HepG2 (cell line): Measurements from ENCODE around the gene GAS2L1. TPM values are rescaled to one million over a fixed set of nuclear protein-coding genes. Genes with fewer than 3 reads are reported as not detected.

Experiments
- AGO1 ChIP-seq: fragments of 200-400 bp; formaldehyde crosslinking; IDR thresholded peaks from 2 replicates; pipeline ENCODE4 v1.6.1; 2017; ENCODE audit warnings: mild to moderate bottlenecking, low read depth, low read length, moderate library complexity; ENCODE audit not compliant: poor library complexity, severe bottlenecking
- FOSL2 ChIP-seq: sonication (generic); formaldehyde crosslinking; IDR thresholded peaks from 2 replicates; pipeline ENCODE4 v1.4.0; 2020; ENCODE audit warnings: missing genetic modification reagents
- FOXA3 ChIP-seq: IDR thresholded peaks from 2 replicates; pipeline ENCODE4 v1.6.1; 2016; ENCODE audit warnings: missing genetic modification reagents, missing compliant biosample characterization
- FOXM1 ChIP-seq: sonication (generic); formaldehyde crosslinking; IDR thresholded peaks from 2 replicates; pipeline ENCODE4 v1.5.0; 2020; ENCODE audit warnings: missing genetic modification reagents
- HNRNPLL ChIP-seq: fragments of 200-400 bp; formaldehyde crosslinking; IDR thresholded peaks from 2 replicates; pipeline ENCODE4 v1.6.1; 2017; ENCODE audit warnings: mild to moderate bottlenecking, low read depth, low read length; ENCODE audit not compliant: poor library complexity, severe bottlenecking
- KDM2A ChIP-seq: sonication (generic); formaldehyde crosslinking; IDR thresholded peaks from 2 replicates; pipeline ENCODE4 v1.4.0; 2020; ENCODE audit warnings: low read depth, missing genetic modification reagents, borderline replicate concordance
- KLF13 ChIP-seq: sonication (generic); formaldehyde crosslinking; IDR thresholded peaks from 2 replicates; pipeline ENCODE4 v1.4.0; 2020; ENCODE audit warnings: mild to moderate bottlenecking, missing genetic modification reagents
- MBD4 ChIP-seq: IDR thresholded peaks from 2 replicates; pipeline ENCODE4 v1.6.1; 2012; ENCODE audit warnings: low read length, inconsistent platforms, borderline replicate concordance
- MYNN ChIP-seq: sonication (generic); formaldehyde crosslinking; IDR thresholded peaks from 2 replicates; pipeline ENCODE4 v1.4.0; 2020; ENCODE audit warnings: mild to moderate bottlenecking, low read depth, missing genetic modification reagents
- POLR2AphosphoS2 ChIP-seq: IDR thresholded peaks from 2 replicates; pipeline ENCODE4 v1.6.1; 2011; ENCODE audit warnings: low read depth, low read length, improper control_type of control experiment
- PPARG ChIP-seq: conservative IDR thresholded peaks from 2 replicates; pipeline ENCODE4 v1.6.1; 2016; ENCODE audit warnings: missing biosample characterization, missing genetic modification reagents
- RAD51 ChIP-seq: fragments of 450-650 bp; IDR thresholded peaks from 2 replicates; pipeline ENCODE4 v1.6.1; 2016; ENCODE audit warnings: borderline replicate concordance
- RELA ChIP-seq: sonication (generic); formaldehyde crosslinking; IDR thresholded peaks from 2 replicates; pipeline ENCODE4 v1.4.0; 2020; ENCODE audit warnings: missing genetic modification reagents
- RFX1 ChIP-seq: fragments of 450-650 bp; IDR thresholded peaks from 2 replicates; pipeline ENCODE4 v1.6.1; 2017
- SSRP1 ChIP-seq: IDR thresholded peaks from 2 replicates; pipeline ENCODE4 v1.6.1; 2016; ENCODE audit warnings: control low read depth
- STAT5B ChIP-seq: sonication (generic); formaldehyde crosslinking; IDR thresholded peaks from 2 replicates; pipeline ENCODE4 v1.4.0; 2020; ENCODE audit warnings: missing genetic modification reagents
- TRIM24 ChIP-seq: sonication (generic); formaldehyde crosslinking; IDR thresholded peaks from 2 replicates; pipeline ENCODE4 v1.8.0; 2022; ENCODE audit warnings: mild to moderate bottlenecking, missing genetic modification reagents
- ZFP62 ChIP-seq: sonication (generic); formaldehyde crosslinking; IDR thresholded peaks from 2 replicates; pipeline ENCODE4 v1.4.0; 2020; ENCODE audit warnings: missing genetic modification reagents
- ZNF317 ChIP-seq: sonication (generic); formaldehyde crosslinking; IDR thresholded peaks from 2 replicates; pipeline ENCODE4 v1.5.0; 2020; ENCODE audit warnings: mild to moderate bottlenecking, missing genetic modification reagents
- ZNF343 ChIP-seq: sonication (generic); formaldehyde crosslinking; IDR thresholded peaks from 2 replicates; pipeline ENCODE4 v1.4.0; 2020; ENCODE audit warnings: mild to moderate bottlenecking, missing genetic modification reagents
- ZNF747 ChIP-seq: sonication (generic); formaldehyde crosslinking; IDR thresholded peaks from 2 replicates; pipeline ENCODE4 v1.8.1; 2023; ENCODE audit warnings: missing genetic modification reagents, mild to moderate bottlenecking, borderline replicate concordance
- ZNF891 ChIP-seq: sonication (generic); formaldehyde crosslinking; IDR thresholded peaks from 2 replicates; pipeline ENCODE4 v1.5.0; 2020; ENCODE audit warnings: mild to moderate bottlenecking, missing genetic modification reagents
- polyA plus RNA-seq, 8 experiments: library from polyadenylated mRNA; depleted of rRNA in 3 of 8; stranded (reverse) in 7 of 8; unstranded in 1 of 8; fragments of >200 nt; fragmentation: Illumina TruSeq in 4 of 8; extraction: Trizol in 4 of 8; gene quantifications; 2 replicates each; pipeline versions ENCODE4 v1.2.1 to v1.2.3, GENCODE V29; 2011 to 2016; ENCODE audit warnings: low read depth in 4 of 8, missing spikeins in 1 of 8, mixed read lengths in 1 of 8; ENCODE audit not compliant: insufficient read depth in 1 of 8
- total RNA-seq, 5 experiments: library from RNA; depleted of rRNA; stranded (reverse); fragments of >200 nt; fragmentation: Illumina TruSeq; extraction: Trizol; gene quantifications; 2 replicates each; pipeline ENCODE4 v1.2.3, GENCODE V29; 2016; ENCODE audit warnings: low read depth in 1 of 5
- TF ChIP-seq, protein P1 (sequence below): sonication (generic); formaldehyde crosslinking; IDR thresholded peaks from 2 replicates; pipeline ENCODE4 v1.4.0; 2020; ENCODE audit warnings: low read depth, mild to moderate bottlenecking, missing genetic modification reagents
- TF ChIP-seq, protein P2 (sequence below): sonication (generic); formaldehyde crosslinking; conservative IDR thresholded peaks from 2 replicates; pipeline ENCODE4 v1.8.0; 2022; ENCODE audit warnings: missing genetic modification reagents
- TF ChIP-seq, protein P3 (sequence below): sonication (generic); formaldehyde crosslinking; IDR thresholded peaks from 2 replicates; pipeline ENCODE4 v1.5.1; 2020; ENCODE audit warnings: missing genetic modification reagents, mild to moderate bottlenecking, borderline replicate concordance

GAS2L1 gene
- total and polyA plus RNA-seq, 2 of the 13 experiments (the other 11 are each of a cell fraction or from before 2014, with no cell fraction given), result 1.8 to 3.3 TPM

DNA sequence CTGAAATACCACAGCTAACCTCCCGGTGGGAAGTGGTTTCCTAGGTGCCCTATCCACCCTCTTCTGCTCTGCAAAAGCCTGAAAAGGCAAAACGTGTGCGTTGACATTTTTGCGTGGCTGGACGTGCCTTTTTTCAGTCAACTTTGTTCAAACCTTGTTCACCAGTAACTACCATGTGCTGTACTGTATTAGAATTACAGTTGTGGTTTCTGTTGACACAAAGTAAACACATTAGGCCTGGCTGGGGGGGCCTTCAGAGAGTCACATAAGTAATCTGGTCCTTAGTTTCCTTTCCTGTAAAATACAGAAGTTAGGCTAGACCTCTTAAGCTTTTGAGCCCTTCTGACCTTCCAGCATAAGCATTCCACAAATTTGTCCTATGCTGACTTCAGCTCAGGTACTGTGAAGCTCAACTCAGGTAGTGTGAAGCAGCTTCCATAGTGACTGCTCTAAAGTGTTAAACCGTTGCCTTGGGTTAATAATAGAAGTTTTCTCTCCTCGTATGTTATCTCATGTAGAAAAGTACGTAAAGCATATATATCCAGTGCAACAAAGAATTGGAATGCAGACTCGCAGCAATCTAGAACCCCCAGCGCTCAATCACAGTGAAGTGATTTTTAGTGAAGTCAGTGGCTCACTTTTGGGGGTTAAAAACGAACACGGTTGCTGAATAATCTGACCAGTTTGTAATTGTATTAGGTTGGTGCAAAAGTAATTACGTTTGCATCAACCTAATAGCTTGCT is 36.5 kb upstream of the GAS2L1 start (continued):
- TF ChIP-seq, protein P1, sequence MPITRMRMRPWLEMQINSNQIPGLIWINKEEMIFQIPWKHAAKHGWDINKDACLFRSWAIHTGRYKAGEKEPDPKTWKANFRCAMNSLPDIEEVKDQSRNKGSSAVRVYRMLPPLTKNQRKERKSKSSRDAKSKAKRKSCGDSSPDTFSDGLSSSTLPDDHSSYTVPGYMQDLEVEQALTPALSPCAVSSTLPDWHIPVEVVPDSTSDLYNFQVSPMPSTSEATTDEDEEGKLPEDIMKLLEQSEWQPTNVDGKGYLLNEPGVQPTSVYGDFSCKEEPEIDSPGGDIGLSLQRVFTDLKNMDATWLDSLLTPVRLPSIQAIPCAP (CRISPR knock-in tag), result no peak
- TF ChIP-seq SSRP1 (CRISPR knock-in tag) (no peak), ZNF317 (CRISPR knock-in tag) (no peak), FOXM1 (CRISPR knock-in tag) (no peak), ZNF343 (CRISPR knock-in tag) (no peak), HNRNPLL (no peak), ZFP62 (CRISPR knock-in tag) (no peak), KLF13 (CRISPR knock-in tag) (no peak), KDM2A (CRISPR knock-in tag) (no peak), MYNN (no peak), RFX1 (no peak), PPARG (CRISPR knock-in tag) (no peak), POLR2AphosphoS2 (0 out of 2 replicates have a peak, but pooled peaks have one; percentile 44), TRIM24 (CRISPR knock-in tag) (no peak), STAT5B (CRISPR knock-in tag) (no peak), FOXA3 (CRISPR knock-in tag) (peak; percentile 78), MBD4 (0 out of 2 replicates have a peak, but pooled peaks have one; percentile 15), FOSL2 (CRISPR knock-in tag) (no peak), AGO1 (no peak), ZNF747 (CRISPR knock-in tag) (0 out of 2 replicates have a peak, but pooled peaks have one; percentile 22), RAD51 (no peak), ZNF891 (no peak), RELA (no peak)
- TF ChIP-seq, protein P2, sequence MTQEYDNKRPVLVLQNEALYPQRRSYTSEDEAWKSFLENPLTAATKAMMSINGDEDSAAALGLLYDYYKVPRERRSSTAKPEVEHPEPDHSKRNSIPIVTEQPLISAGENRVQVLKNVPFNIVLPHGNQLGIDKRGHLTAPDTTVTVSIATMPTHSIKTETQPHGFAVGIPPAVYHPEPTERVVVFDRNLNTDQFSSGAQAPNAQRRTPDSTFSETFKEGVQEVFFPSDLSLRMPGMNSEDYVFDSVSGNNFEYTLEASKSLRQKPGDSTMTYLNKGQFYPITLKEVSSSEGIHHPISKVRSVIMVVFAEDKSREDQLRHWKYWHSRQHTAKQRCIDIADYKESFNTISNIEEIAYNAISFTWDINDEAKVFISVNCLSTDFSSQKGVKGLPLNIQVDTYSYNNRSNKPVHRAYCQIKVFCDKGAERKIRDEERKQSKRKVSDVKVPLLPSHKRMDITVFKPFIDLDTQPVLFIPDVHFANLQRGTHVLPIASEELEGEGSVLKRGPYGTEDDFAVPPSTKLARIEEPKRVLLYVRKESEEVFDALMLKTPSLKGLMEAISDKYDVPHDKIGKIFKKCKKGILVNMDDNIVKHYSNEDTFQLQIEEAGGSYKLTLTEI (CRISPR knock-in tag), result no peak
- TF ChIP-seq, protein P3, sequence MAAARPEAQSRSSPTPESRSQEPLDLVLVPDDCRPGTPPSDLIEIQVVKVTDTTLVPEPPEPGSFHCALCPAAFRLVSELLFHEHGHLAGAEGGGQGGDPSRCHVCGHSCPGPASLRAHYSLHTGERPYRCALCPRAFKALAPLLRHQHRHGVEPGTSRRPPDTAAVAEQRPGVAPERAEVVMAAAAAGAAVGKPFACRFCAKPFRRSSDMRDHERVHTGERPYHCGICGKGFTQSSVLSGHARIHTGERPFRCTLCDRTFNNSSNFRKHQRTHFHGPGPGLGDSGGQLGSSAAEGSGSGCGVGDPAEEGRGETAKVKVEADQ (CRISPR knock-in tag), result no peak
